SK-N-SH (cell line): Measurements from ENCODE around the gene ZHX3. TPM values are rescaled to one million over a fixed set of nuclear protein-coding genes. Genes with fewer than 3 reads are reported as not detected.

Experiments
- CTCF ChIA-PET: fragments of 300-600, 350-600 bp; formaldehyde crosslinking; extraction: SDS; loops from one replicate; lab custom pipeline; 2021; lab: Yijun Ruan, JAX
- POLR2A ChIA-PET: fragments of 350-600 bp; sonication (Branson Sonifier 250); formaldehyde crosslinking; extraction: SDS; loops from one replicate; lab custom pipeline; 2020; ENCODE audit warnings: antibody characterized with exemption, inconsistent platforms; lab: Yijun Ruan, JAX
- DNase-seq: peaks from one replicate; pipeline ENCODE4 v3.0.0; 2012
- H2AFZ ChIP-seq: fragments of 200-600 bp; sonication (generic); 2 replicates; pipeline ENCODE4 v1.8.1; 2016; ENCODE audit warnings: antibody characterized with exemption, mild to moderate bottlenecking, low read depth
- H3F3A ChIP-seq: fragments of 200-600 bp; sonication (generic); replicated peaks from 2 replicates; pipeline ENCODE3; 2016; ENCODE audit warnings: antibody characterized with exemption, mild to moderate bottlenecking; ENCODE audit not compliant: insufficient read depth
- H3K27ac ChIP-seq, 2 experiments: fragments of 200-500 bp in 1 of 2; fragments of 200-600 bp in 1 of 2; sonication (Bioruptor generic) in 1 of 2; sonication (generic), shearing (Covaris generic) in 1 of 2; 2 replicates each; pipeline versions ENCODE4 v1.5.1 to v1.6.1; 2014 to 2016; ENCODE audit warnings: low read depth in 2 of 2, inconsistent platforms in 1 of 2, low read length in 1 of 2, mild to moderate bottlenecking in 1 of 2, mixed read lengths in 1 of 2
- H3K27me3 ChIP-seq: fragments of 200-600 bp; sonication (generic), shearing (Covaris generic); 2 replicates; pipeline ENCODE4 v1.6.1; 2016; ENCODE audit warnings: mixed run types; ENCODE audit not compliant: insufficient read depth
- H3K36me3 ChIP-seq, 2 experiments: fragments of 200-500 bp in 1 of 2; fragments of 200-600 bp in 1 of 2; sonication (Bioruptor generic) in 1 of 2; sonication (generic) in 1 of 2; replicated peaks in 1 of 2; 2 replicates each; pipeline versions ENCODE3 to v1.5.1; 2014 to 2016; ENCODE audit warnings: low read length in 1 of 2, mild to moderate bottlenecking in 1 of 2; ENCODE audit not compliant: insufficient read depth in 2 of 2, control insufficient read depth in 1 of 2
- H3K4me1 ChIP-seq, 2 experiments: fragments of 200-500 bp in 1 of 2; fragments of 200-600 bp in 1 of 2; sonication (Bioruptor generic) in 1 of 2; sonication (generic), shearing (Covaris generic) in 1 of 2; 2 replicates each; pipeline versions ENCODE4 v1.5.1 to v1.6.1; 2014 to 2016; ENCODE audit warnings: low read depth in 1 of 2, low read length in 1 of 2, mixed run types in 1 of 2; ENCODE audit not compliant: insufficient read depth in 2 of 2, control insufficient read depth in 1 of 2
- H3K4me2 ChIP-seq: fragments of 200-600 bp; sonication (generic), shearing (Covaris generic); 2 replicates; pipeline ENCODE4 v1.6.1; 2017; ENCODE audit warnings: mixed run types
- H3K4me3 ChIP-seq, 2 experiments: fragments of 200-500 bp in 1 of 2; fragments of 200-600 bp in 1 of 2; sonication (Bioruptor generic) in 1 of 2; sonication (generic), shearing (Covaris generic) in 1 of 2; 2 replicates each; pipeline versions ENCODE4 v1.5.1 to v1.8.1; 2014 to 2016; ENCODE audit warnings: low read depth in 2 of 2, inconsistent platforms in 1 of 2, low read length in 1 of 2, mild to moderate bottlenecking in 1 of 2, mixed read lengths in 1 of 2, moderate library complexity in 1 of 2
- H3K79me2 ChIP-seq: fragments of 200-600 bp; sonication (generic); 2 replicates; pipeline ENCODE4 v1.8.1; 2017; ENCODE audit warnings: mild to moderate bottlenecking; ENCODE audit not compliant: insufficient read depth
- H3K9ac ChIP-seq: fragments of 200-600 bp; sonication (generic); 2 replicates; pipeline ENCODE4 v1.6.1; 2017; ENCODE audit warnings: mixed run types
- H3K9me2 ChIP-seq: fragments of 200-600 bp; sonication (generic); 2 replicates; pipeline ENCODE4 v1.6.1; 2017; ENCODE audit warnings: mixed run types
- H3K9me3 ChIP-seq: fragments of 200-600 bp; sonication (generic); 2 replicates; pipeline ENCODE4 v1.6.1; 2017; ENCODE audit warnings: mixed run types, mild to moderate bottlenecking, moderate library complexity
- H4K20me1 ChIP-seq: fragments of 200-600 bp; sonication (generic); 2 replicates; pipeline ENCODE4 v1.6.1; 2017; ENCODE audit warnings: mild to moderate bottlenecking, mixed run types; ENCODE audit not compliant: insufficient read depth
- CTCF ChIP-seq: fragments of 200-600 bp; sonication (generic); IDR thresholded peaks from 2 replicates; pipeline ENCODE4 v1.6.1; 2017; ENCODE audit warnings: antibody characterized with exemption, mild to moderate bottlenecking, moderate library complexity
- EP300 ChIP-seq, 2 experiments: IDR thresholded peaks; 2 replicates each; pipeline versions ENCODE4 v1.4.0 to v1.6.1; 2012; ENCODE audit warnings: borderline replicate concordance in 1 of 2, low read depth in 1 of 2, low read length in 1 of 2
- FOSL2 ChIP-seq: IDR thresholded peaks from 2 replicates; pipeline ENCODE4 v1.4.0; 2012; ENCODE audit warnings: low read depth, mild to moderate bottlenecking, moderate library complexity, borderline replicate concordance
- FOXJ3 ChIP-seq: sonication (generic); formaldehyde crosslinking; IDR thresholded peaks from 2 replicates; pipeline ENCODE4 v1.5.1; 2020; ENCODE audit warnings: mild to moderate bottlenecking, missing genetic modification reagents
- FOXM1 ChIP-seq: IDR thresholded peaks from 2 replicates; pipeline ENCODE4 v1.4.0; 2012; ENCODE audit warnings: low read depth, mild to moderate bottlenecking
- JUND ChIP-seq: IDR thresholded peaks from 2 replicates; pipeline ENCODE4 v1.4.0; 2012
- MAX ChIP-seq: IDR thresholded peaks from 2 replicates; pipeline ENCODE4 v1.4.0; 2012; ENCODE audit warnings: low read depth
- MXI1 ChIP-seq: IDR thresholded peaks from 2 replicates; pipeline ENCODE4 v1.6.1; 2012; ENCODE audit warnings: mild to moderate bottlenecking, low read depth, low read length, improper control_type of control experiment
- NFIC ChIP-seq: IDR thresholded peaks from 2 replicates; pipeline ENCODE4 v1.4.0; 2012; ENCODE audit warnings: borderline replicate concordance
- NRF1 ChIP-seq: IDR thresholded peaks from 2 replicates; pipeline ENCODE4 v1.6.1; 2012; ENCODE audit warnings: low read depth, mild to moderate bottlenecking, low read length
- PBX3 ChIP-seq: IDR thresholded peaks from 2 replicates; pipeline ENCODE4; 2012
- RAD21 ChIP-seq: IDR thresholded peaks from 2 replicates; pipeline ENCODE4 v1.6.1; 2012; ENCODE audit warnings: mild to moderate bottlenecking, low read length
- RCOR1 ChIP-seq: fragments of 150-350 bp; IDR thresholded peaks from 2 replicates; pipeline ENCODE4 v1.6.1; 2017; ENCODE audit warnings: antibody characterized with exemption, low read length
- SIN3A ChIP-seq: IDR thresholded peaks from 2 replicates; pipeline ENCODE4 v1.6.1; 2012; ENCODE audit warnings: low read depth, mild to moderate bottlenecking, low read length, moderate library complexity, borderline replicate concordance
- SMC3 ChIP-seq: IDR thresholded peaks from 2 replicates; pipeline ENCODE4 v1.6.1; 2012; ENCODE audit warnings: low read depth, low read length, improper control_type of control experiment
- TCF12 ChIP-seq: IDR thresholded peaks from 2 replicates; pipeline ENCODE4 v1.4.0; 2012
- TEAD4 ChIP-seq: IDR thresholded peaks from 2 replicates; pipeline ENCODE4 v1.4.0; 2012; ENCODE audit warnings: mild to moderate bottlenecking, borderline replicate concordance; ENCODE audit not compliant: insufficient read depth
- USF2 ChIP-seq: fragments of 150-350 bp; IDR thresholded peaks from 2 replicates; pipeline ENCODE4 v1.6.1; 2017; ENCODE audit warnings: antibody characterized with exemption, low read length, low read depth, borderline replicate concordance
- WGBS: methylation state at CpG from one replicate; pipeline ENCODE4 v1.1.6; 2017; ENCODE audit warnings: low lambda C conversion rate; 5-methylcytosine and 5-hydroxymethylcytosine counted together
- polyA plus RNA-seq, 3 experiments: library from polyadenylated mRNA; depleted of rRNA; stranded (reverse); fragments of >200 nt; gene quantifications; 2 replicates each; pipeline ENCODE4 v1.2.3, GENCODE V29; 2012
- TF ChIP-seq, protein P1 (sequence below): IDR thresholded peaks from 2 replicates; pipeline ENCODE4 v1.4.0; 2012; ENCODE audit warnings: low read depth, borderline replicate concordance

ZHX3 gene
- polyA plus RNA-seq, 1 of the 3 experiments (the other 2 are of a cell fraction): 6.0 TPM

- Histone ChIP-seq H3K27ac (peak overlapping the region; percentile 72 to 92), H4K20me1 (no peaks in the 10 kb centered on the region), H3K4me3 (peak overlapping the region; percentile 87 to 90), H3K79me2 (peaks cover 52% of the 10 kb centered on the region), H3K9me3 (no peaks in the 10 kb centered on the region), H3K36me3 (no peaks in the 10 kb centered on the region), H3K9ac (peak overlapping the region; percentile 88), H3K27me3 (no peaks in the 10 kb centered on the region), H3K4me1 (peaks cover 8% of the 10 kb centered on the region in 2 experiments; a peak in 3 of 4 replicates), H3K4me2 (peak overlapping the region; percentile 93), H3F3A (peaks cover 8% of the 10 kb centered on the region), H3K9me2 (no peaks in the 10 kb centered on the region), H2AFZ (peak overlapping the region; percentile 60)
- WGBS: 4% methylated on average over 30 of the region's 66 CpGs
- peak; percentile 94 for DNase-seq
- TF ChIP-seq TCF12 (peak; percentile 39; the same call in 1 of the 2 replicates), FOXJ3 (CRISPR knock-in tag) (0 out of 2 replicates have a peak, but pooled peaks have one; percentile 21), MAX (peak; percentile 61; the same call in 1 of the 2 replicates), JUND (peak; percentile 46), NFIC (0 out of 2 replicates have a peak, but pooled peaks have one; percentile 16), PBX3 (peak; percentile 34), RCOR1 (no peak), MXI1 (peak; percentile 73), FOSL2 (peak; percentile 59; the same call in 1 of the 2 replicates), FOXM1 (no peak), SIN3A (0 out of 2 replicates have a peak, but pooled peaks have one; percentile 43)
- CTCF ChIA-PET: interaction anchor here (3.7 kb wide), 1 partner anchor 23 kb away, joined by 18 read pairs; the partner anchor contains the start of gene LPIN3
- POLR2A ChIA-PET: interaction anchor here (0.6 kb wide), 1 partner anchor 228 kb away, joined by 3 read pairs; no protein-coding TSS in a partner anchor
These were observed 657 bp downstream of the ZHX3 start for GRCh38 chr20:41316602-41317545.

- H3K9me3 ChIP-seq: no peaks in the 10 kb centered on the region
- peak overlapping the region; percentile 14 to 92; a peak in 2 of 4 replicates for H3K27ac ChIP-seq
- H3K36me3 ChIP-seq: no peaks in the 10 kb centered on the region
- H3K4me3 ChIP-seq: peak overlapping the region; percentile 87 to 90; a peak in 3 of 4 replicates
- peak overlapping the region; percentile 60 for H2AFZ ChIP-seq
- ChIA-PET POLR2A (no interaction called here), CTCF (no interaction called here)
- H3K9ac ChIP-seq: peak overlapping the region; percentile 88; the same call in 1 of the 2 replicates
- WGBS: 95% methylated on average over 6 of the region's 6 CpGs
- H3K27me3 ChIP-seq: no peaks in the 10 kb centered on the region
- H3K4me1 ChIP-seq: peaks cover 8% of the 10 kb centered on the region in 2 experiments; a peak in 3 of 4 replicates
- peaks cover 8% of the 10 kb centered on the region for H3F3A ChIP-seq
- DNase-seq: no peak
- no peaks in the 10 kb centered on the region for H4K20me1 ChIP-seq
- no peaks in the 10 kb centered on the region for H3K9me2 ChIP-seq
- peaks cover 60% of the 10 kb centered on the region for H3K79me2 ChIP-seq
- peak overlapping the region; percentile 93 for H3K4me2 ChIP-seq
- no peak for TF ChIP-seq MXI1
- TF ChIP-seq RCOR1: no peak
- TF ChIP-seq, protein P1, sequence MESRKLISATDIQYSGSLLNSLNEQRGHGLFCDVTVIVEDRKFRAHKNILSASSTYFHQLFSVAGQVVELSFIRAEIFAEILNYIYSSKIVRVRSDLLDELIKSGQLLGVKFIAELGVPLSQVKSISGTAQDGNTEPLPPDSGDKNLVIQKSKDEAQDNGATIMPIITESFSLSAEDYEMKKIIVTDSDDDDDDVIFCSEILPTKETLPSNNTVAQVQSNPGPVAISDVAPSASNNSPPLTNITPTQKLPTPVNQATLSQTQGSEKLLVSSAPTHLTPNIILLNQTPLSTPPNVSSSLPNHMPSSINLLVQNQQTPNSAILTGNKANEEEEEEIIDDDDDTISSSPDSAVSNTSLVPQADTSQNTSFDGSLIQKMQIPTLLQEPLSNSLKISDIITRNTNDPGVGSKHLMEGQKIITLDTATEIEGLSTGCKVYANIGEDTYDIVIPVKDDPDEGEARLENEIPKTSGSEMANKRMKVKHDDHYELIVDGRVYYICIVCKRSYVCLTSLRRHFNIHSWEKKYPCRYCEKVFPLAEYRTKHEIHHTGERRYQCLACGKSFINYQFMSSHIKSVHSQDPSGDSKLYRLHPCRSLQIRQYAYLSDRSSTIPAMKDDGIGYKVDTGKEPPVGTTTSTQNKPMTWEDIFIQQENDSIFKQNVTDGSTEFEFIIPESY: no peak
- no peak for TF ChIP-seq CTCF
- no peak for TF ChIP-seq RAD21
- no peak for TF ChIP-seq EP300 (IDR thresholded peaks at IDR 0.05; ENCODE audit: borderline replicate concordance in 1 of 2, low read depth in 1 of 2, low read length in 1 of 2)
- TF ChIP-seq JUND: no peak
- no peak for TF ChIP-seq USF2
- no peak for TF ChIP-seq SIN3A
- no peak for TF ChIP-seq SMC3
- no peak for TF ChIP-seq TEAD4
- TF ChIP-seq NRF1: no peak
These were observed 1.5 kb downstream of the ZHX3 start for GRCh38 chr20:41316051-41316450.
